Measurements from ENCODE around the gene DGKI. TPM values are rescaled to one million over a fixed set of nuclear protein-coding genes. Genes with fewer than 3 reads are reported as not detected.

The DGKI gene
- total RNA-seq, 1 donor from 2014 or later: 0.69 TPM

DNA sequence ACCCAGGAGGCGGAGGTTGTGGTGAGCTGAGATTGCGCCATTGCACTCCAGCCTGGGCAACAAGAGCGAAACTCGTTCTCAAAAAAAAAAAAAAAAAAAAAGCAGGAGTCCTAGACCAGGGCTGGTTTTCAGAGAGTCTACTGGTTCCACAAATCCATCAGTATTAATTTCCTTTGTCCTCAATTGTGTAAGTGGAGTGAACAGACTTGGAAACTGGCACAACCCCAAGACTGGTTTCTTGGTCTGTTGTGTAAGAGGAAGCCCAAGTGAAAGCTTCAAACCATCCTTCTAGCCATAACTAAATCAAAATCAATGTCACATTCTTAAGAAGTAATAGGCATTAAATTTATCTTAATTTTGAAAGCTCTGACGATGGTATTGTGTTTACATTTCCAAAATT lies 213.6 kb downstream of the DGKI start:
- Mint-ChIP-seq H3K9me3 (ENCODE audit: unreplicated experiment) (no peaks in the 10 kb centered on the region), H3K36me3 (ENCODE audit: low read depth, unreplicated experiment) (no peaks in the 10 kb centered on the region), H3K27me3 (ENCODE audit: unreplicated experiment) (peaks cover 4% of the 10 kb centered on the region), H3K4me1 (ENCODE audit: unreplicated experiment) (no peaks in the 10 kb centered on the region), H3K4me3 (ENCODE audit: unreplicated experiment) (no peak overlapping the region), H3K27ac (ENCODE audit: unreplicated experiment) (no peak overlapping the region)
- DNase-seq (ENCODE audit: low spot score): no peak
- TF ChIP-seq, protein P1, sequence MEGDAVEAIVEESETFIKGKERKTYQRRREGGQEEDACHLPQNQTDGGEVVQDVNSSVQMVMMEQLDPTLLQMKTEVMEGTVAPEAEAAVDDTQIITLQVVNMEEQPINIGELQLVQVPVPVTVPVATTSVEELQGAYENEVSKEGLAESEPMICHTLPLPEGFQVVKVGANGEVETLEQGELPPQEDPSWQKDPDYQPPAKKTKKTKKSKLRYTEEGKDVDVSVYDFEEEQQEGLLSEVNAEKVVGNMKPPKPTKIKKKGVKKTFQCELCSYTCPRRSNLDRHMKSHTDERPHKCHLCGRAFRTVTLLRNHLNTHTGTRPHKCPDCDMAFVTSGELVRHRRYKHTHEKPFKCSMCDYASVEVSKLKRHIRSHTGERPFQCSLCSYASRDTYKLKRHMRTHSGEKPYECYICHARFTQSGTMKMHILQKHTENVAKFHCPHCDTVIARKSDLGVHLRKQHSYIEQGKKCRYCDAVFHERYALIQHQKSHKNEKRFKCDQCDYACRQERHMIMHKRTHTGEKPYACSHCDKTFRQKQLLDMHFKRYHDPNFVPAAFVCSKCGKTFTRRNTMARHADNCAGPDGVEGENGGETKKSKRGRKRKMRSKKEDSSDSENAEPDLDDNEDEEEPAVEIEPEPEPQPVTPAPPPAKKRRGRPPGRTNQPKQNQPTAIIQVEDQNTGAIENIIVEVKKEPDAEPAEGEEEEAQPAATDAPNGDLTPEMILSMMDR (IDR thresholded peaks at IDR 0.05; ENCODE audit: unreplicated experiment): no peak

DNA sequence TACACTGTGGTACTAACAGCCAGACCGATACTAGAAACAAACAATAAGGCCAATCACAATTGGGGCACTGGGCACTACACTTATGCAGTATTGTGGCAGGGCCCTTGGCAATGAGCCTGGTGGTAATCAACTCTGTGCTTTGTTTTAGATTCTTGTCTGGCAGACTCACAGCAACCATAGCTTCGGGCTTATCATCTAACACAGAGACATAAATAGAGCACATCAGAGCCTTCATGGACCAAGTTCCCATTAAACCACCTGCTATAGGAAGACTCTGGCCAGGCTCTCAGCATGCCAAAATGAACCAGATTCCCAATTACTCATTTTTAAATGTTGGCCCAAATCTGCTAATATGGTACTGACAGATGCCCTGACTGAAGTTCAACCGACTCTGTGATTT lies 218.6 kb downstream of the DGKI start:
- TF ChIP-seq, protein P1 (IDR thresholded peaks at IDR 0.05; ENCODE audit: unreplicated experiment): no peak
- Mint-ChIP-seq H3K4me3 (ENCODE audit: unreplicated experiment) (no peak overlapping the region), H3K27ac (ENCODE audit: unreplicated experiment) (no peak overlapping the region), H3K36me3 (ENCODE audit: low read depth, unreplicated experiment) (no peaks in the 10 kb centered on the region), H3K9me3 (ENCODE audit: unreplicated experiment) (no peaks in the 10 kb centered on the region), H3K4me1 (ENCODE audit: unreplicated experiment) (no peaks in the 10 kb centered on the region), H3K27me3 (ENCODE audit: unreplicated experiment) (no peaks in the 10 kb centered on the region)
- DNase-seq (ENCODE audit: low spot score): no peak

DNA sequence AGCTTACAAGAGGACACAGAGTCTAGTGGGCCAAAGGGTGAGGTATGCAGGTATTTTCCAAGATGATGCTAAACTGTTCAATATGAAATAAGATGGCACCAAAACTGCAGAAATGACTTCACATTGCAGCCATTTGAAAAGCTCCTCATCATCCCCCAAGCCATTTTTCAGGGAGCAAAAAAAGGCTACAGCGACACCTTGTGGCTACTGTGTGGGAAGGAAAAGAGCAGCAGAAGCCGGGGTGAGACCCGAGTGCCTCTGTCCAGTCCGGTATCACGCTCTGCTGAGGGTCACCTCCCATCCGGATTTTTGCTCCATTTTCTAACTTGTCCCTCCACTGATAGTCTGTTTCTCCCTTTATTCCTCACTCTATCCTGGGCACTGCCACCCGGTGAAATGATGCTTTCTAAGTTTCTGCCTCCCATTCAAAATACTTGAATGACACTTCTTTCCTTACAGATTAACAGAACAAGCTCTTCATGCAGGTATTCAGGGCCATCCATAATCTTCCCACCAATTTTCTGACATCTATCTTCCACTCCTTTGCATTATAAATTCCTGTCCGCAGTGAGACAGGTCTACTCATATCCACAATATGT lies 220.2 kb downstream of the DGKI start:
- H3K9me3 Mint-ChIP-seq (ENCODE audit: unreplicated experiment): no peaks in the 10 kb centered on the region
- H3K27me3 Mint-ChIP-seq (ENCODE audit: unreplicated experiment): peaks cover 2% of the 10 kb centered on the region
- H3K27ac Mint-ChIP-seq (ENCODE audit: unreplicated experiment): no peak overlapping the region
- no peaks in the 10 kb centered on the region for H3K4me1 Mint-ChIP-seq (ENCODE audit: unreplicated experiment)
- peak; percentile 70 for DNase-seq (ENCODE audit: low spot score)
- H3K4me3 Mint-ChIP-seq (ENCODE audit: unreplicated experiment): no peak overlapping the region
- H3K36me3 Mint-ChIP-seq (ENCODE audit: low read depth, unreplicated experiment): no peaks in the 10 kb centered on the region
- TF ChIP-seq, protein P1 (IDR thresholded peaks at IDR 0.05; ENCODE audit: unreplicated experiment): peak; percentile 71

DNA sequence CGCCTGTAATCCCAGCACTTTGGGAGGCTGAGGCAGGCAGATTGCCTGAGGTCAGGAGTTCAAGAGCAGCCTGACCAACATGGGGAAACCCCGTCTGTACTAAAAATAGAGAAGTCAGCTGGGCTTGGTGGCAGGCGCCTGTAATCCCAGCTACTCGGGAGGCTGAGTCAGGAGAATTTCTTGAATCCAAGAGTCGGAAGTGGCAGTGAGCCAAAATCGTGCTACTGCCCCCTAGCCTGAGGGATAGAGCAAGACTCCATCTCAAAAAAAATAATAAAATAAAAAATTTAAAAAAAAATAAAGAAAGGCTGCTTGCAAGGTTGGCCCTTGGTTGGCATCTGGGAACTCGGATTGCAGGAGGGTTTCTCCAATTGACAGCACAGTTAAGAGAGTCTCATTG lies 221.6 kb downstream of the DGKI start:
- no peak for DNase-seq (ENCODE audit: low spot score)
- Mint-ChIP-seq H3K4me1 (ENCODE audit: unreplicated experiment) (peaks cover 3% of the 10 kb centered on the region), H3K27me3 (ENCODE audit: unreplicated experiment) (peaks cover 2% of the 10 kb centered on the region), H3K36me3 (ENCODE audit: low read depth, unreplicated experiment) (no peaks in the 10 kb centered on the region), H3K4me3 (ENCODE audit: unreplicated experiment) (no peak overlapping the region), H3K27ac (ENCODE audit: unreplicated experiment) (no peak overlapping the region), H3K9me3 (ENCODE audit: unreplicated experiment) (no peaks in the 10 kb centered on the region)
- TF ChIP-seq, protein P1 (IDR thresholded peaks at IDR 0.05; ENCODE audit: unreplicated experiment): no peak

DNA sequence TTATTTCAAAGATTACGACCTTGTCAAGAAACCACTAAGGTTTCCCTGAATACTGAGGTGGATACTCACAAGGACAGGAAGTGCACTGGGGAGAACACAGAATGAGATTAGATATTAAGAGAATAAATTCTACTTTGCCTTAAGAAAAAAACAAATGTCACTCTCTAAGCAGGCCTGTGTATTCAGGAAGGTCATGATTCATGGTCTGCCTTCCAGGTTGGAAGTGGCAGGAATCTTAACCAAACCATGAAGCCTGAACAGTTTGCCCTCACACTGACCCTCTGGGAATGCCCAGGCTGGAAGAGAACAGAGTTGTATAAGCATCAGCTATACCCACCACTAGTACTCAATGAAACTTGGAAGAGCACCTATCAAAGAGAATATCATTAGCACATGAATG lies 227.6 kb downstream of the DGKI start:
- Mint-ChIP-seq H3K4me1 (ENCODE audit: unreplicated experiment) (peaks cover 5% of the 10 kb centered on the region), H3K27me3 (ENCODE audit: unreplicated experiment) (peaks cover 2% of the 10 kb centered on the region), H3K4me3 (ENCODE audit: unreplicated experiment) (no peak overlapping the region), H3K9me3 (ENCODE audit: unreplicated experiment) (no peaks in the 10 kb centered on the region), H3K27ac (ENCODE audit: unreplicated experiment) (no peak overlapping the region), H3K36me3 (ENCODE audit: low read depth, unreplicated experiment) (no peaks in the 10 kb centered on the region)
- TF ChIP-seq, protein P1 (IDR thresholded peaks at IDR 0.05; ENCODE audit: unreplicated experiment): no peak
- no peak for DNase-seq (ENCODE audit: low spot score)

Measured in endothelial cell (in vitro differentiated cells).